Measurements from ENCODE around the gene IFI30. TPM values are rescaled to one million over a fixed set of nuclear protein-coding genes. Genes with fewer than 3 reads are reported as not detected.

Gene IFI30
- total RNA-seq, 1 experiment from 2014 or later = 20.2 TPM

DNA sequence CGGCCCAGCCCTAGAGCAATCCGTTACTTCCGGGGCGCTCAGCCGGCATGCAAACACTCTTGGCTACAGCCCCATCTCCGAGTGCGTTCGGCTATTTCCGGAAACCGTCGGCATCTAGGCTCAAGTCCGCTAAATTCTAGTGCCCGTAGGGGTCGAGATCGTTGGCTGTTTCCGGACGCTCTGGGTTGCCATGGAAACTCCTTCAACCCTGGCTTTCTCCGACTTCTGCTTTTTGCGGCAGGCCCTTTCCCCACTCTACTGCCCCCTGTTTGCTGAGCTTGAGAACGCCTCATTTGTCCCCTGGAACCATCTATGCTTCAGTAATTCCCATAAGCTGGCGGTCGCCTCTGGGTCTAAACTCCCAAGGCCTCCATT lies 21.2 kb upstream of the IFI30 start:
- peak; percentile 99 for DNase-seq (ENCODE audit: low spot score)
- Mint-ChIP-seq H3K27me3 (ENCODE audit: low read depth) (no peaks in the 10 kb centered on the region), H3K4me1 (peaks cover 25% of the 10 kb centered on the region), H3K9me3 (no peaks in the 10 kb centered on the region), H3K36me3 (peaks cover 5% of the 10 kb centered on the region; the same call in 1 of the 2 replicates), H3K27ac (peak overlapping the region; percentile 98), H3K4me3 (peak overlapping the region; percentile 72)
- ChIA-PET CTCF (interaction anchor here (0.6 to 2.6 kb wide), 21 partner anchors 9 to 220 kb away, joined by 3 to 31 read pairs (median 4); partner anchors contain the start of genes LSM4, MPV17L2 and RAB3A), POLR2A (interaction anchor here (0.6 kb wide), 1 partner anchor 37 kb away, joined by 3 read pairs; no protein-coding TSS in a partner anchor)
- TF ChIP-seq, protein P1, sequence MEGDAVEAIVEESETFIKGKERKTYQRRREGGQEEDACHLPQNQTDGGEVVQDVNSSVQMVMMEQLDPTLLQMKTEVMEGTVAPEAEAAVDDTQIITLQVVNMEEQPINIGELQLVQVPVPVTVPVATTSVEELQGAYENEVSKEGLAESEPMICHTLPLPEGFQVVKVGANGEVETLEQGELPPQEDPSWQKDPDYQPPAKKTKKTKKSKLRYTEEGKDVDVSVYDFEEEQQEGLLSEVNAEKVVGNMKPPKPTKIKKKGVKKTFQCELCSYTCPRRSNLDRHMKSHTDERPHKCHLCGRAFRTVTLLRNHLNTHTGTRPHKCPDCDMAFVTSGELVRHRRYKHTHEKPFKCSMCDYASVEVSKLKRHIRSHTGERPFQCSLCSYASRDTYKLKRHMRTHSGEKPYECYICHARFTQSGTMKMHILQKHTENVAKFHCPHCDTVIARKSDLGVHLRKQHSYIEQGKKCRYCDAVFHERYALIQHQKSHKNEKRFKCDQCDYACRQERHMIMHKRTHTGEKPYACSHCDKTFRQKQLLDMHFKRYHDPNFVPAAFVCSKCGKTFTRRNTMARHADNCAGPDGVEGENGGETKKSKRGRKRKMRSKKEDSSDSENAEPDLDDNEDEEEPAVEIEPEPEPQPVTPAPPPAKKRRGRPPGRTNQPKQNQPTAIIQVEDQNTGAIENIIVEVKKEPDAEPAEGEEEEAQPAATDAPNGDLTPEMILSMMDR (IDR thresholded peaks at IDR 0.05) = peak; percentile 53
- TF ChIP-seq FOXK1 (CRISPR knock-in tag; IDR thresholded peaks at IDR 0.05) = peak; percentile 38; the same call in 1 of the 2 replicates
- peak; percentile 63; the same call in 1 of the 2 replicates for TF ChIP-seq ZNF416 (CRISPR knock-in tag; IDR thresholded peaks at IDR 0.05)
- no peak for TF ChIP-seq ZNF671 (CRISPR knock-in tag; IDR thresholded peaks at IDR 0.05)
- TF ChIP-seq, protein P2, sequence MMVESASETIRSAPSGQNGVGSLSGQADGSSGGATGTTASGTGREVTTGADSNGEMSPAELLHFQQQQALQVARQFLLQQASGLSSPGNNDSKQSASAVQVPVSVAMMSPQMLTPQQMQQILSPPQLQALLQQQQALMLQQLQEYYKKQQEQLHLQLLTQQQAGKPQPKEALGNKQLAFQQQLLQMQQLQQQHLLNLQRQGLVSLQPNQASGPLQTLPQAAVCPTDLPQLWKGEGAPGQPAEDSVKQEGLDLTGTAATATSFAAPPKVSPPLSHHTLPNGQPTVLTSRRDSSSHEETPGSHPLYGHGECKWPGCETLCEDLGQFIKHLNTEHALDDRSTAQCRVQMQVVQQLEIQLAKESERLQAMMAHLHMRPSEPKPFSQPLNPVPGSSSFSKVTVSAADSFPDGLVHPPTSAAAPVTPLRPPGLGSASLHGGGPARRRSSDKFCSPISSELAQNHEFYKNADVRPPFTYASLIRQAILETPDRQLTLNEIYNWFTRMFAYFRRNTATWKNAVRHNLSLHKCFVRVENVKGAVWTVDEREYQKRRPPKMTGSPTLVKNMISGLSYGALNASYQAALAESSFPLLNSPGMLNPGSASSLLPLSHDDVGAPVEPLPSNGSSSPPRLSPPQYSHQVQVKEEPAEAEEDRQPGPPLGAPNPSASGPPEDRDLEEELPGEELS (CRISPR knock-in tag; IDR thresholded peaks at IDR 0.05) = 0 out of 2 replicates have a peak, but pooled peaks have one; percentile 16
- TF ChIP-seq, protein P3, sequence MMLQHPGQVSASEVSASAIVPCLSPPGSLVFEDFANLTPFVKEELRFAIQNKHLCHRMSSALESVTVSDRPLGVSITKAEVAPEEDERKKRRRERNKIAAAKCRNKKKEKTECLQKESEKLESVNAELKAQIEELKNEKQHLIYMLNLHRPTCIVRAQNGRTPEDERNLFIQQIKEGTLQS (CRISPR knock-in tag; conservative IDR thresholded peaks at IDR 0.05) = no peak
- peak; percentile 90 for TF ChIP-seq ZNF121 (CRISPR knock-in tag; IDR thresholded peaks at IDR 0.05)
- no peak for TF ChIP-seq NR3C1 (CRISPR knock-in tag; conservative IDR thresholded peaks at IDR 0.05; ENCODE audit: low read depth)
- ATAC-seq = peak; percentile 69

DNA sequence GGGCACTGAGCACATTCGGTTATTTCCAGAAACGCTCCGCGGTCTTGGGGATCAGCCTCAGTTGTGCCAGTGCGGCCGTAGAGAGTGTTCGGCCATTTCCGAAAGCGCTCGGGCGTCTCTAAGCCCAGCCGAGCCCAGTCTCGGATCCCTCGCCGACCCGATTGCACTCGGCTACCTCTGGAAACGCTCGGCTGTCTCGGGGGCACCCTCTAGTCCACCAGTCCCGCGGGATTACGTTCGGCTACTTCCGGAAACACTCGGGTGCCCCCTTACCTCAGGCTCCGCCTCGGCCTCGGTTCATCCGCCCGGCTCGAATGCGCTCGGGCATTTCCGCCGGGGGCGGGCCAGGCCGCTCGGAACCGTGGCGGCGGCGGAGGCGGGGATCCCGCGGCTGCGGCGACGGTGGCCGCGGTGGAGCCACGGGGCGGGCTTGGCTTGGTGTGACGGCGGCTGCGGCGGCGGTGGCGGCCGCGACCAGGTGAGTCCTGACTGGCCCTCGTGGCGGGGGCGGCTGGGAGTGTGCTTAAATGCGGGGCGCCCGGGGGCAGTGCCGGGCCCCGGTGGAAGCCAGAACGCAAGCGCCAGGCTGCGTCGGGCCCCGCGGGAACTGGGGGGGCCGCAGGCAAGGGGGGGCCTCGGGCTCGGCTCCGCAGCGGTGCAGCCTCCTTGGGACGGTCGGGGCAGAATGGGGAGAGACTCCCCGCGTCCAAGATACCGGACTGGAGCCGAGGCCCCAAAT lies 20.6 kb upstream of the IFI30 start, which contains the start of gene PIK3R2:
Gene PIK3R2 (plus strand): TSS at position 347 of the 739 bp plus-strand sequence. CDS start 2,717 bp downstream, outside the sequence.
- Mint-ChIP-seq H3K36me3 (peaks cover 5% of the 10 kb centered on the region; the same call in 1 of the 2 replicates), H3K9me3 (no peaks in the 10 kb centered on the region), H3K27ac (peak within 1 kb of the TSS; percentile 98), H3K27me3 (ENCODE audit: low read depth) (no peaks in the 10 kb centered on the region), H3K4me3 (peak within 1 kb of the TSS; percentile 84), H3K4me1 (peaks cover 28% of the 10 kb centered on the region)
- no peak for TF ChIP-seq JAZF1 (CRISPR knock-in tag; IDR thresholded peaks at IDR 0.05)
- TF ChIP-seq, protein P2 (CRISPR knock-in tag; IDR thresholded peaks at IDR 0.05) = 0 out of 2 replicates have a peak, but pooled peaks have one; percentile 2
- TF ChIP-seq TP53 (CRISPR knock-in tag; IDR thresholded peaks at IDR 0.05) = 0 out of 2 replicates have a peak, but pooled peaks have one; percentile 14
- TF ChIP-seq, protein P4, sequence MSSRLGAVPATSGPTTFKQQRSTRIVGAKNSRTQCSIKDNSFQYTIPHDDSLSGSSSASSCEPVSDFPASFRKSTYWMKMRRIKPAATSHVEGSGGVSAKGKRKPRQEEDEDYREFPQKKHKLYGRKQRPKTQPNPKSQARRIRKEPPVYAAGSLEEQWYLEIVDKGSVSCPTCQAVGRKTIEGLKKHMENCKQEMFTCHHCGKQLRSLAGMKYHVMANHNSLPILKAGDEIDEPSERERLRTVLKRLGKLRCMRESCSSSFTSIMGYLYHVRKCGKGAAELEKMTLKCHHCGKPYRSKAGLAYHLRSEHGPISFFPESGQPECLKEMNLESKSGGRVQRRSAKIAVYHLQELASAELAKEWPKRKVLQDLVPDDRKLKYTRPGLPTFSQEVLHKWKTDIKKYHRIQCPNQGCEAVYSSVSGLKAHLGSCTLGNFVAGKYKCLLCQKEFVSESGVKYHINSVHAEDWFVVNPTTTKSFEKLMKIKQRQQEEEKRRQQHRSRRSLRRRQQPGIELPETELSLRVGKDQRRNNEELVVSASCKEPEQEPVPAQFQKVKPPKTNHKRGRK (CRISPR knock-in tag; IDR thresholded peaks at IDR 0.05; ENCODE audit: borderline replicate concordance) = no peak
- no peak for TF ChIP-seq NR2C2 (CRISPR knock-in tag; IDR thresholded peaks at IDR 0.05)
- peak; percentile 76 for TF ChIP-seq SP1 (CRISPR knock-in tag; conservative IDR thresholded peaks at IDR 0.05)
- TF ChIP-seq NFYB (CRISPR knock-in tag; conservative IDR thresholded peaks at IDR 0.05; ENCODE audit: low read depth) = no peak
- TF ChIP-seq CREM (CRISPR knock-in tag; IDR thresholded peaks at IDR 0.05) = peak; percentile 9; the same call in 1 of the 2 replicates
- no peak for TF ChIP-seq NFE2L1 (CRISPR knock-in tag; IDR thresholded peaks at IDR 0.05)
- 0 out of 2 replicates have a peak, but pooled peaks have one; percentile 38 for TF ChIP-seq TCF7 (CRISPR knock-in tag; IDR thresholded peaks at IDR 0.05; ENCODE audit: low read depth)
- peak; percentile 56 for TF ChIP-seq FOXP1 (CRISPR knock-in tag; IDR thresholded peaks at IDR 0.05; ENCODE audit: borderline replicate concordance)
- TF ChIP-seq FOXK1 (CRISPR knock-in tag; IDR thresholded peaks at IDR 0.05) = 0 out of 2 replicates have a peak, but pooled peaks have one; percentile 35
- TF ChIP-seq, protein P5, sequence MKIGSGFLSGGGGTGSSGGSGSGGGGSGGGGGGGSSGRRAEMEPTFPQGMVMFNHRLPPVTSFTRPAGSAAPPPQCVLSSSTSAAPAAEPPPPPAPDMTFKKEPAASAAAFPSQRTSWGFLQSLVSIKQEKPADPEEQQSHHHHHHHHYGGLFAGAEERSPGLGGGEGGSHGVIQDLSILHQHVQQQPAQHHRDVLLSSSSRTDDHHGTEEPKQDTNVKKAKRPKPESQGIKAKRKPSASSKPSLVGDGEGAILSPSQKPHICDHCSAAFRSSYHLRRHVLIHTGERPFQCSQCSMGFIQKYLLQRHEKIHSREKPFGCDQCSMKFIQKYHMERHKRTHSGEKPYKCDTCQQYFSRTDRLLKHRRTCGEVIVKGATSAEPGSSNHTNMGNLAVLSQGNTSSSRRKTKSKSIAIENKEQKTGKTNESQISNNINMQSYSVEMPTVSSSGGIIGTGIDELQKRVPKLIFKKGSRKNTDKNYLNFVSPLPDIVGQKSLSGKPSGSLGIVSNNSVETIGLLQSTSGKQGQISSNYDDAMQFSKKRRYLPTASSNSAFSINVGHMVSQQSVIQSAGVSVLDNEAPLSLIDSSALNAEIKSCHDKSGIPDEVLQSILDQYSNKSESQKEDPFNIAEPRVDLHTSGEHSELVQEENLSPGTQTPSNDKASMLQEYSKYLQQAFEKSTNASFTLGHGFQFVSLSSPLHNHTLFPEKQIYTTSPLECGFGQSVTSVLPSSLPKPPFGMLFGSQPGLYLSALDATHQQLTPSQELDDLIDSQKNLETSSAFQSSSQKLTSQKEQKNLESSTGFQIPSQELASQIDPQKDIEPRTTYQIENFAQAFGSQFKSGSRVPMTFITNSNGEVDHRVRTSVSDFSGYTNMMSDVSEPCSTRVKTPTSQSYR (CRISPR knock-in tag; IDR thresholded peaks at IDR 0.05) = no peak
- TF ChIP-seq CREB1 (CRISPR knock-in tag; IDR thresholded peaks at IDR 0.05) = no peak
- peak; percentile 57; the same call in 1 of the 2 replicates for TF ChIP-seq MYBL2 (CRISPR knock-in tag; IDR thresholded peaks at IDR 0.05)
- TF ChIP-seq, protein P6, sequence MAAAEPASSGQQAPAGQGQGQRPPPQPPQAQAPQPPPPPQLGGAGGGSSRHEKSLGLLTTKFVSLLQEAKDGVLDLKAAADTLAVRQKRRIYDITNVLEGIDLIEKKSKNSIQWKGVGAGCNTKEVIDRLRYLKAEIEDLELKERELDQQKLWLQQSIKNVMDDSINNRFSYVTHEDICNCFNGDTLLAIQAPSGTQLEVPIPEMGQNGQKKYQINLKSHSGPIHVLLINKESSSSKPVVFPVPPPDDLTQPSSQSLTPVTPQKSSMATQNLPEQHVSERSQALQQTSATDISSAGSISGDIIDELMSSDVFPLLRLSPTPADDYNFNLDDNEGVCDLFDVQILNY (CRISPR knock-in tag; IDR thresholded peaks at IDR 0.05) = peak; percentile 34; the same call in 1 of the 2 replicates
- ChIA-PET CTCF (interaction anchor here (0.7 to 2.6 kb wide), 17 partner anchors 8 to 221 kb away, joined by 3 to 31 read pairs (median 4); partner anchors contain the start of genes LSM4, MPV17L2 and RAB3A), POLR2A (no interaction called here)
- ATAC-seq (peak; percentile 91), DNase-seq (ENCODE audit: low spot score) (peak; percentile 100)

Data from WTC11 (cell line).